Activated T-cell treated with anti-CD3 and anti-CD28 coated beads for 1 hour (primary cell): ENCODE measurements around the gene ABCA6.
"Not testable (repeated sequence)": the region's sequence is repeated elsewhere in the genome, so short reads cannot be mapped to it uniquely, and the experiment has no call there.

ENCODE experiments used
- DNase-seq: peaks from one replicate; pipeline ENCODE4 v3.0.0-alpha.2; 2020; ENCODE audit warnings: low read depth

ABCA6 gene

GRCh38 chr17:69071233-69071586, 70.5 kb downstream of the ABCA6 start:
- DNase-seq, result not testable (repeated sequence)

DNA sequence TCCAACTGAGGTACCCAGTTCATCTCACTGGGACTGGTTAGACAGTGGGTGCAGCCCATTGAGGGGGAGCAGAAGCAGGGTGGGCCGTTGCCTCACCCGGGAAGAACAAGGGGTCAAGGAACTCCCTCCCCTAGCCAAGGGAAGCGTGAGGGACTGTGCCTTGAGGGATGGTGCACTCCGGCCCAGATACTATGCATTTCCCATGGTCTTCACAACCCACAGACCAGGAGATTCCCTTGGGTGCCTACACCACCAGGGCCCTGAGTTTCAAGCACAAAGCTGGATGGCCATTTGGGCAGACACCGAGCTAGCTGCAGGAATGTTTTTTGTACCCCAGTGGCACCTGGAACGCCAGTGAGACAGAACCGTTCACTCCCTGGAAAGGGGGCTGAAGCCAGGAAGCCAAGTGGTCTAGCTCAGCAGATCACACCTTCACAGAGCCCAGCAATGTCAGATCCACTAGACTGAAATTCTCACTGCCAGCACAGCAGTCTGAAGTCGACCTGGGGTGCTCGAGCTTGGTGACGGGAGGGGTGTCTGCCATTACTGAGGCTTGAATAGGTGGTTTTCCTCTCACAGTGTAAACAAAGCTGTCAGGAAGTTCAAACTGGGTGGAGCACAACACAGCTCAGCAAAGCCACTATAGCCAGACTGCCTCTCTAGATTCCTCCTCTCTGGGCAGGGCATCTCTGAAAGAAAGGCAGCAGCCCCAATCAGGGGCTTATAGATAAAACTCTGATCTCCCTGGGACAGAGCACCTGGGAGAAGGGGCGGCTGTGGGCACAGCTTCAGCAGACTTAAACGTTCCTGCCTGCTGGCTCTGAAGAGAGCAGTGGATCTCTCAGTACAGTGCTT, 71.1 kb downstream of the ABCA6 start:
- DNase-seq, result not testable (repeated sequence)

DNA sequence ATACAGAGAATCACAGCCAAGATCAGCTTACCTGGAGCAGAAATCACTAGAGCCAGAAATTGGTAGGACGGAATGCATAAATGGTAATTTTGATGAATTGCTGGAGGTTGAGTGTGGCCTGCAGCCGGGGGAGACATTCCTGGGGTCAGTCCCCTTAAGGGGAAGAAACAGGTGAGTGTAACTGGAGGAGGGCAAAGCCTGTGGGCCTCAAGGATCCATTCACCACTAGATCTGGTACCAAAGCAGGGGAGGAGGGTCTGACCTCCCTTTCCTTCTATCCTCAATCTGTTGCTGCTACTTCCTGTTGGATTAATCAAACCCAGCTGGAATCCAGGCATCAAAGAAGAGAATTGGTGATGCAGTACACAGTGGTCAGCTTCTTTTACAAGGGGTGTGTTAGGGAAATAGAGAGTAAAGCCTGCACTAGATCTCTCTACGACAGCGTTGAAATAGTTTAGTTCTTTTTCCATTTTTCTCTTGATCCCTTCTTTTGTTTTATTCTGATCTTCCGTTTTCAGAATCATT, 72.4 kb downstream of the ABCA6 start:
- no peak for DNase-seq

GRCh38 chr17:69067274-69068047, 74.2 kb downstream of the ABCA6 start:
- no peak for DNase-seq

- no peak for DNase-seq
Measured at GRCh38 chr17:69066482-69066881, 75.2 kb downstream of the ABCA6 start.

DNA sequence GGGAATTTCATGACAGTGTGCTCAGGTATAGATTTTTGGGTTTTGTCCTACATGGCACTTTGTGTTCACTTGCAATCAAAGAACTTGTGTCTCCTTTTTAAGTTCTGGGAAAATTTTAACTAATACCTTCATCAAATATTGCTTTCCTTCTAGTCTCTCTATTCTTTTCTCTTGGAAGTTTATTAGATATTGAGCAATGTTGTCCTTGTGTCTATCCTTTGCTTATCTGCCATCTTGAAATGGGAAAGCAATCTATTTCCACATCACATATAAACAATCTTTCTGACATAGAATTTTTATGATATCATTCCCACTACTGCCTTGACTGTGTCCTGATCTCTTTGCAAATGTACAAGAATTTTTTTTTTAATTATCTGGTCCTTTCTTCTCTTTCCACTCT, 76.6 kb downstream of the ABCA6 start:
- no peak for DNase-seq

DNA sequence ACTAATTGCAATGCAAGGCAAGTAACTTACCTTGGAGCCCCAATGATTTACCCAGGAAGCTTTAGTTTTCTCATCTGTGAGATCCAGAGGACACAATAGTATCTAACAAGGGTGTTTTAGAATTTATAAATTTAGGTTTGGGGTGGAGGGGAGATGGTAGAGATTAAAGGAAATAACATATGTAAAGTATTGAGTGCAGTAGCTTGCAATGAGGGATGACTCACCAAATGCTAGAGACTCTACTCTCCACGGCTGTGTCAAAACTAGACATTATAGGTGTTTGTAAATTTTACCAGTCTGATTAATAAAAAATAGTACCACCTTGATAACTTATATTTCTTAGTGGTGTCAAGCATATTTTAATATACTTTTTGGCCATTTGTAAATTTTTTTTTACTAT, 77.2 kb downstream of the ABCA6 start:
- DNase-seq, result no peak

DNA sequence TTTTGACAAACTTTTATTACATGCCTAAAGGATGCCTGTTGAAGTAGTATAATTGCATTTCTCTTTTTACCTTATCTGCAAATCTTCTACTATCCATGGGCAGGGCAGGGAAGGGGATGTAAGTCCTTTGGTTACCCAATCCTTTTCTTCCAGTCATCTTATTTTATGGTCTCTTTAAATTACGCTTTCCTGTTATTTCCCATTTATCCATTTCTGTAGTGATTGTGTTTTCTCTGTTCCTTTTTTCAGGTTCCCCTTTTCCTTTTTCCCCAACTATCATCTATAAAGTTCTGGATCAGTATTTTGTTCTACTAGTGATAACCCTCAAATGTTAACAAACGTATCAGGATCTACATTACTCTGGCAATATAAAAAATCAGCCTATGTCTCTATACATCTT, 77.7 kb downstream of the ABCA6 start:
- DNase-seq, result no peak

GRCh38 chr17:69062860-69063581, 78.7 kb downstream of the ABCA6 start:
- no peak for DNase-seq

DNA sequence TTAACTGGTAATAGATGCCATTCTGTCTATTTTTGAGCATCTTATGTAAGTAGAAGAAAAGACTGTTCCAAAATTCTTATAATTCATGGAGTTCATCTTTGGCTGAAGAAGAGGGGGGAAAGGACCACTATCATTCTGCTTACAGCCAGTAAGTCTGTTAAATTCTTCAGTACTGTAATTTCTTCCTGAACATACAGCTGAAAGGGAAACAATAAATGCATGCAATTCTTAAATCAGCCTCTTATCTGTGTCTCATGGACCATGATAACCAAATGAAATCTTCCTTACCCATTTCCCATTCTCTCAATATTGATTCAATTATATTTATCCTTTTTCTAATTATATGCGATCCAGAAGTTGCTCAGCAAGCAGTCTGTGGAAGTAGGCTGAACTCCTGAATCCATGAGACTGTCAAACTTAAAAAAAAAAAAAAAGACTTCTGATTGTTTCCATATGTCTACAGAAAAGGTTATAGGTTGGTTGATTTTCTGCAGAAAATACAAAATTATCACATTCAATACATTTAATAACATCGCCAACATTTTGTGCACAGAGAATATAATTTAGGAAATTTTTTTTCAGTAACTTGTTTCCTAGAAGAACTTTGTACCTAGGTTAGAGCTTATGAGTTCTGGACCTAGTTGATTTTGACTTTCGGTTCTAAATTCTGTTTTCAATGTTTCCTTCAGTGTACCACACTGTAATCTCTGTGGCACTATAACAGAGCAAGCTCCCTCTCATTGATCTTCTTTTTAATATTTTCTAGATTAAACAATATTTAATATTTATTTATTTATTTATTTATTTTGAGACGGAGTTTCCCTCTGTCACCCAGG, 79.8 kb downstream of the ABCA6 start:
- no peak for DNase-seq

DNA sequence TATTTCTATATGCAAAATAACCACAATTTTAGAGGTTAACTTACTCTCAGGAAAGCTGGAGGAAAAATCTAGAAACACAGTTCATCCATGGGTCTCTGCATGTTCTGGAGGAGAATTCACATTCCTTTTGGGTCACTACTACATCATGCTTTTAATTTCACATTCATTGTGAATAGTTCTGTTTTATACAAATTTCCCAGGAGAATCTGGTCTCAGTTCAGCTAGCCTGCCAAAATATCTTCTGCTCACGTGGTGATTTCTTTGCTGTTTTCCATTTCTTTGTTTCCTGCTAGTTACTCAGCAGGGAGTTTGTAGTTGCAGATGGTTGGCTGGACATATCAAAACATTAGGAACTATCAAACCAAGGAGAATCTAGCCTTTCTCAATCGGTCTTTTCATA, 80.9 kb downstream of the ABCA6 start, which contains the start of gene ABCA9:
ABCA9 (minus strand) TSS at position 106 of the 400 bp plus-strand sequence. CDS start 9,801 bp downstream, outside the sequence.
- DNase-seq, result no peak

DNA sequence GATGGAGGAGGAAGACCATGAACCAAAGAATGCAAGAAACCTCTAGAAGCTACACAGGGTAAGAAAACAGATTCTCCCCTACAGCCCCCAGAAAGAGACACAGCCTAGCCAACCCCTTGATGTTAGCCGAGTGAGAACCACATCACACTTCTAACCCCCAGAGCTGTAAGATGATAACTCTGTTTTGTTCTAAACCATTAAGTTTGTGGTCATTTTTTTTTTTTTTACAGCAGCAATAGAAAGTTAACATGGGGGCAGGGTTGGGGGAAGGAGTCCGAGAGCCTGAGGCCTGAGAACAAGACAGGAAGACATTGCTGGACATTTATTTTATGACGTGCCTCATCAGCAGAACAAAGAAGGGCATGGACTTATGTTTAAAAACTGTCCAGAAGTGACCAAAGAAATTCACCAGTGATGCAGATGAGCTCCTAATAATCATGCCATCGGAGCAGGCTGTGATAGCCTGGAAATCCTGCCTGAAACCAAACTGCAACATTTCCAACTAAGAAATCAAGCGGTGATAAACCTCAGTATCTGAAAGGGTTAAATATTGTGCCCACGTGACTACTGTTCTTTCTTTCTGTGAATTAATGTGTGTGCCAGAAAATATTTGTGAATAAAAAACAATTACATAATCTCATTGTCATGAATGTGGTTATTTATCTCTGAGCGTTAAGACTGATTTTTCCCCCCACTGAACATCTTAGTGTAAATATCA, 82.1 kb downstream of the ABCA6 start:
- DNase-seq, result no peak

GRCh38 chr17:69058165-69058564, 83.5 kb downstream of the ABCA6 start:
- DNase-seq, result no peak

- no peak for DNase-seq
Measured at GRCh38 chr17:69057280-69057679, 84.4 kb downstream of the ABCA6 start.

DNA sequence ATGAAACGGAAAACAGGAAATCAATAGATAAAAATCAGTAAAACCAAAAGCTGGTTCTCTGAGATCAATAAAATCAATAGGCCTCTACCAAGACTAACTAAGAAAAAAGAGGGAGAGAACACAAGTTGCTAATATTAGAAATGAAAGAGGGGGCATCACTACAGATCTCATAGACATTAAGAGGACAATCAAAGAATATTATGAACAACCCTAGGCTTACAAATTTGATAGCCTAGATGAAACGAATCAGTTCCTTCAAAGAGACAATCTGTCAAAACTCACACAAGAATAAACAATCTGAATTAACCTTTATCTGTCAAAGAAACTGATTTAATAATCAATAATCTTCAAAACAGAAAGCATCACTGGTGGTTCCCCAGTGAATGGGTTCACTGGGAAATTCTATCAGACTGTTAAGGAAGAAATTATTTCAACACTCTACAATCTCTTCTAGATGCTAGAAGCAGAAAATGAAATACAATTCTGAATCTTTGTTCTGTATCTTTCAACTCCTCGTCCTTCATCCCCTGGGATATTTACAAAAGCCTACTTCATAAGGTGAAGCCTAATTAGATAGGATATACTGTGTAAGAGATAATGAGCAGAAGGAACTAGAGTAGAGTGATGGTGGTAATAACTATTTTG, 85.4 kb downstream of the ABCA6 start:
- no peak for DNase-seq

DNA sequence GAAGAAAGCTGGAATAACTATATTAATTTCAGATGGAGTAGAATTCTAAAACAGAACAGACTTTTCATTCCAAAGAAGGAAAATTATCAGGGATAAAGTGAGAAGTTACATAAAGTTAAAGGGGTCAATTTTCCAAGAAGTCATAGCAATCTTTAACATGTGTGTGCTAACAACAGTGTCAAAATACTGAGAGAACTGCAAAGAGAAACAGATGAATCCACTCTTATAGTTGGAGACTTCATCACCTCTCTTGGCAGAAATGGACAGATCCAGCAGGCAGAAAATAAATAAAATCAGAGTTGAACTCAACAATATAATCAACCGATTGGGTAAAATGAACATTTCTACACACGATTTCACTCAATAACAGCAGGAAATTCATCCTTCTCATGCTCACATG, 86.4 kb downstream of the ABCA6 start:
- DNase-seq, result no peak

GRCh38 chr17:69050999-69051775, 90.5 kb downstream of the ABCA6 start:
- no peak for DNase-seq

DNA sequence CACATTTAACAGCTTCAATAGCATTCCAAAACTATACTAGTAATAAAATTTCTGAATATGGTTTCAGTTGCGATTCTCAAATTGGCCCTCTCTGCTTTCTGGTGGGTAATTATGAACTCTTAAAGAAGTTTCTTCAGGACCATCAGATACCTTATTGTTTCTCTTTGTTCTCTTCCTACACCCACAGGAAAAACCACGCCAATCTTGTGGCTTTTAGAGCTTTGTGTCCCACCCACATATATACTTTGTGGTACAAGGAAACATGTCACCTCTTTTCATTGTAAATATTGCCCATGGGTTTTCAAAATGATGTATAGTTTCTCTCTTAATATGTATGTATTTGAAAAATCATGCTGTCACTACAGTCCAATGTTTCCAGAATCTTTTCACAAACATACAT, 93.1 kb downstream of the ABCA6 start:
- DNase-seq, result no peak
